Activated CD4-positive, alpha-beta T cell treated with anti-CD3 and anti-CD28 coated beads, Interleukin-10, Interleukin-2, amounts not matched to agents 100 ng/mL and 50 ng/mL, durations not matched to agents 16 hours and 8 hours (primary cell): ENCODE results near the gene UPK1A.

Experiments
- DNase-seq: peaks from one replicate; pipeline ENCODE4 v3.0.0-alpha.2; 2020

UPK1A gene

GRCh38 chr19:35666251-35666913 is at the start of gene UPK1A:
TSS of gene UPK1A (plus strand) at chr19:35666517. CDS start at chr19:35666813, 296 bp downstream.
- no peak for DNase-seq

DNA sequence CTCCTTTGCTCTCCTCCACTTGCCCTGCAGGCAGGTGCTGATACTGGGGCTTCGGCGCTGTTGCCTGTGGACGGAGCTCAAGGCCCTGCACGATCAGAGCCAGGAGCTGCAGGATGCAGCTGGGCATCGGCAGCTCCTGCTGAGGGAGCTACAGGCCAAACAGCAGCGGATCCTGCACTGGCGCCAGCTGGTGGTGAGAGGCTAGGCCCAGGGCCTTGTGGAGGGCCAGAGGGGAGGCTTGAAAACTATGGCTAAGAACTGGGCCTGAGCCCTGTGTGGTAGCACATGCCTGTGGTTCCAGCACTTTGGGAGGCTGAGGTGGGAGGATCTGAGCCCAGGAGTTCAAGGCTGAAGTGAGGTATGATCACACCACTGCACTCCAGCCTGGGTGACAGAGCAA is 47.5 kb upstream of the UPK1A start:
- DNase-seq: no peak

GRCh38 chr19:35619290-35619923 is 46.9 kb upstream of the UPK1A start:
- no peak for DNase-seq

DNA sequence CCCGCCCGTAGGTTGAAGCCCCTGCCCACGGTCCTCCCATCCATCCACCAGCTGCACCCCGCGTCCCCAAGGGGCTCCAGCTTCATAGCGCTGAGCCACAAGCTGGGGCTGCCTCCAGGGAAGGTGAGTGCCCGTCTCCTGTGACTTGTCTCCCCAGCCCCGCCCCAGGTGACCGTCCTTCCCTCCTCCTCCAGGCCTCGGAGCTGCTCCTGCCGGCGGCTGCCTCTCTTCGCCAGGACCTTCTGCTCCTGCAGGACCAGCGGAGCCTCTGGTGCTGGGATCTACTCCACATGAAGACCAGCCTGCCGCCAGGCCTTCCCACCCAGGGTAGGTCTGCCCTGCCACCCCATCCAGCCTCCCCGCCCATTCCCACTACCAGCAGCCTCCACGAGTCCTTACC is 46.3 kb upstream of the UPK1A start:
- DNase-seq: no peak

DNA sequence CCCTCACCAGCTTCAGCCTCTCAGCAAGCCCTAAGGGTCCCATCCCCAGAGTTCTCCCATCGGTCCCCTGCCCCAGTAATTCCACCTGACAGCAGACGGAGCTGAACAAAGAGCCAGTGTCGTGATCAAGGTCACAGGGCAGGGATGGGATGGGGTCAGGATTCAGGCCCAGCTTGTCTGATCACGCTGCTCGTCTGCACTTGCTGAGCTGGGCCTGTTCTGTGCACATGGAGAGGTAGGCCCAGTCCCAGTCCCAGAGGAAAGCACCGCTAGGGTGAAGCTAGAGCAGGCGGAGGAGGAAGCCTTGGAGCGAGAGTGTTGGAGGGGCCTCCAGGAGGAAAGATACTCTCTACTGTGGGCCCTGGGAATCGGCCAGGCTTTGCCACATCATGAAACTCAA is 44.6 kb upstream of the UPK1A start:
- DNase-seq: no peak

- DNase-seq: no peak
Measured at GRCh38 chr19:35622750-35623149, 43.6 kb upstream of the UPK1A start.

DNA sequence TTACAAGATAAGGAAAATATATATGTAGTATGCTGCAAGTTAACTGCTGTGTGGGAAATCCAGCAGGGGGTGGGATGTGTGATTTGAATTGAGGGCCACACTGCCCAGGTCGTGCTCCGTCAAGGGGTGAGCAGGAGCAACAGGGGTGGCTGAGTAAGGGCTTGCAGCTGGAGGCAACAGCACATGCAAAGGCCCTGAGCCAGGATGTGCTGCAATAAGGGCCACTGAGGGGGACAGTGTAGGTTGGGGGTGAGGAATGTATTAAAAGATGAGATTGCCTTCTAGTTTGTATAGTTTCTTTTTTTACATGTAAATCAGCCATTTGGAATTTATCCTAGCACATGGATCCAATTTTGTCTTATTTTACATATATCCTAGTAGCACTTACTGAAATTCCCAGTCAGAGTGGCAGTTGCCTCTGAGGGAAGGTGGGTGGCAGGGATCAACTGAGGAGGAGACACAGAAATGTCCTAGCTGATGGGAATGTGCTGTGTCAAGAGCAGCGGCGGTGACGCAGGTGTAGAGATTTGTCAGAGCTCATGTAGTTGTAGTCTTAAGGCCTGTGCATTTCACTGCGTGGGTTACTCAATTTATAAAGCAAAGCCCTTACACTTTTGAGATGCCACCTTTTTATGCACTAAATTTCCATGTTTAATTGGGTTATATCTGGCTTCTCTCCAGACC is 42.8 kb upstream of the UPK1A start:
- no peak for DNase-seq

DNA sequence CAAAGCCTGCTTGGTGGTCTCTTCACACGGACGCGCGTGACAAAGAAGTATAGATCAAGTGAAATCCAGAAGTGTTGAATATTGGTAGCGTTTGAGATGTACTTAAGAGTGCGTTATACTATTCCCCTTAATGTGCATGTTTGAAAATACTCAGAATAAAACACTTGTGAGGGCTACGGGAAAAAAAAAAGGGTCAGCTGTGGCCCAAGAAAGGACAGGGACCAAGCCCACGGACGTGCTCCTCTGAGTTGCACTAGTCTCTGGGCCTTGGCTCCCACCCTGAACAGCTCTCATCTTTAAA is 38.1 kb upstream of the UPK1A start:
- DNase-seq: no peak

- DNase-seq: peak; percentile 99
Measured at GRCh38 chr19:35628565-35629331, 37.6 kb upstream of the UPK1A start, which contains the start of gene RBM42. TSS of gene RBM42 (plus strand) at chr19:35629036. CDS start at chr19:35629154, 118 bp downstream.

GRCh38 chr19:35629332-35629633 is 37.0 kb upstream of the UPK1A start:
- no peak for DNase-seq

- no peak for DNase-seq
Measured at GRCh38 chr19:35633727-35634440, 32.4 kb upstream of the UPK1A start.

GRCh38 chr19:35636651-35637050 is 29.7 kb upstream of the UPK1A start:
- DNase-seq: no peak

GRCh38 chr19:35637165-35637564 is 29.2 kb upstream of the UPK1A start:
- no peak for DNase-seq

DNA sequence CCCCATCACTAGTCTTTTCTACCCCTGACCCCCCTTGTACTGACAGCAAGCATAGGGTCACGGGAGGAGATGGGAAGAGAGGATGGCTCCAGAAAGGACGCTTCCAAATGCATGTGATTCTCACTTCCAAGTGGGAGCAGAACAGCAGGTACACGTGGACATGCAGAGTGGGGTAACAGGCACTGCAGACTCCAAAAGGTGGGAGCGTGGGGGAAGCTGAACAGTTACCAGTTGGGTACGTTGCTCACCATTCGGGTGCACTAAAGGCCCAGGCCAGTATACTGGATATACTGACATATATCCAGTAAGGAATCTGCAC is 27.0 kb upstream of the UPK1A start:
- no peak for DNase-seq

GRCh38 chr19:35639863-35640262 is 26.5 kb upstream of the UPK1A start:
- no peak for DNase-seq

DNA sequence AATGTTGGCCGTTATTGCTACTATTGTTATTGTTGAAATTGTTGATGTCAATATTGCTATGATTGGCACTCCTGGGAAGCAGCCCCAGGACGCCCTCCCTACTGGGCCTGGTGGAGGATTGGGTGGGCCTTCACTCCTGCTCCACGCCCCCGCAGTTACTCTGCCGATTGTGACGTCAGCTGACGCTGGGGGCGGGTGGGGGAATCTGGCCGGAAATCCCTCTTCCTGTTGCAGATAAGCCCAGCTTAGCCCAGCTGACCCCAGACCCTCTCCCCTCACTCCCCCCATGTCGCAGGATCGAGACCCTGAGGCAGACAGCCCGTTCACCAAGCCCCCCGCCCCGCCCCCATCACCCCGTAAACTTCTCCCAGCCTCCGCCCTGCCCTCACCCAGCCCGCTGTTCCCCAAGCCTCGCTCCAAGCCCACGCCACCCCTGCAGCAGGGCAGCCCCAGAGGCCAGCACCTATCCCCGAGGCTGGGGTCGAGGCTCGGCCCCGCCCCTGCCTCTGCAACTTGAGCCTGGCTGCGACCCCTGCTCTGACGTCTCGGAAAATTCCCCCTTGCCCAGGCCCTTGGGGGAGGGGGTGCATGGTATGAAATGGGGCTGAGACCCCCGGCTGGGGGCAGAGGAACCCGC is 24.7 kb upstream of the UPK1A start, which contains the start of gene ETV2:
Gene ETV2 (plus strand): TSS at position 231 of the 637 bp plus-strand sequence. CDS start 716 bp downstream, outside the sequence.
- DNase-seq: peak; percentile 43

GRCh38 chr19:35642312-35642711 is 24.0 kb upstream of the UPK1A start:
- DNase-seq: no peak

GRCh38 chr19:35642798-35643254 is 23.5 kb upstream of the UPK1A start:
- no peak for DNase-seq

- DNase-seq: peak; percentile 83
Measured at GRCh38 chr19:35643255-35644205, 22.8 kb upstream of the UPK1A start.

- peak; percentile 99 for DNase-seq
Measured at GRCh38 chr19:35644206-35644986, 21.9 kb upstream of the UPK1A start.
